NCI-H1436 treated with DMSO at 0.1 percent for 48 hours (cell line): ENCODE measurements around the gene HSPA1B.
A peak's percentile ranks its signal among the peaks of the same experiment; 100 is the strongest.
"Not testable (repeated sequence)": the region's sequence is repeated elsewhere in the genome, so short reads cannot be mapped to it uniquely, and the experiment has no call there.

Experiments
- DNase-seq: peaks from one replicate; lab custom pipeline; 2025; lab: John Stamatoyannopoulos, UW

Gene HSPA1B

GRCh38 chr6:31797588-31797987 lies 29.9 kb upstream of the HSPA1B start:
- DNase-seq = no peak

- no peak for DNase-seq
Observed at GRCh38 chr6:31799781-31800180, 27.8 kb upstream of the HSPA1B start.

- not testable (repeated sequence) for DNase-seq
Observed at GRCh38 chr6:31801031-31801927, 26.3 kb upstream of the HSPA1B start.

GRCh38 chr6:31805939-31806469 lies 21.5 kb upstream of the HSPA1B start:
- DNase-seq = no peak

GRCh38 chr6:31806470-31807272 lies 20.9 kb upstream of the HSPA1B start, which contains the start of gene LSM2:
TSS of gene LSM2 (minus strand) at chr6:31806966. CDS start at chr6:31806757, 209 bp downstream.
- DNase-seq = peak; percentile 72

GRCh38 chr6:31808599-31808998 lies 18.9 kb upstream of the HSPA1B start:
- DNase-seq = not testable (repeated sequence)

GRCh38 chr6:31811645-31812044 lies 15.9 kb upstream of the HSPA1B start:
- no peak for DNase-seq

- no peak for DNase-seq
Observed at GRCh38 chr6:31813465-31813849, 14.1 kb upstream of the HSPA1B start.

GRCh38 chr6:31814677-31815024 lies 12.9 kb upstream of the HSPA1B start:
- DNase-seq = peak; percentile 85

GRCh38 chr6:31815025-31815838 lies 12.3 kb upstream of the HSPA1B start, which contains the start of the genes HSPA1A and HSPA1L:
TSS of gene HSPA1A (plus strand) at chr6:31815543. CDS start at chr6:31815757, 214 bp downstream.
TSS of gene HSPA1L (minus strand) at chr6:31815283. CDS start at chr6:31811972, 3,311 bp downstream.
- peak; percentile 78 for DNase-seq

GRCh38 chr6:31817133-31817928 lies 10.2 kb upstream of the HSPA1B start:
- not testable (repeated sequence) for DNase-seq

- DNase-seq = not testable (repeated sequence)
Observed at GRCh38 chr6:31817929-31818511, 9.5 kb upstream of the HSPA1B start.

- no peak for DNase-seq
Observed at GRCh38 chr6:31819871-31820299, 7.7 kb upstream of the HSPA1B start.

GRCh38 chr6:31820399-31820798 lies 7.1 kb upstream of the HSPA1B start:
- not testable (repeated sequence) for DNase-seq

GRCh38 chr6:31821301-31822035 lies 6.1 kb upstream of the HSPA1B start:
- no peak for DNase-seq

GRCh38 chr6:31822036-31822821 lies 5.3 kb upstream of the HSPA1B start:
- no peak for DNase-seq

- not testable (repeated sequence) for DNase-seq
Observed at GRCh38 chr6:31823592-31824196, 3.8 kb upstream of the HSPA1B start.

GRCh38 chr6:31825553-31825952 lies 2.0 kb upstream of the HSPA1B start:
- DNase-seq = no peak
